Small intestine (tissue), 7 donors: Measurements from ENCODE around the gene LMAN2L. TPM values are rescaled to one million over a fixed set of nuclear protein-coding genes. Genes with fewer than 3 reads are reported as not detected.
A peak's percentile ranks its signal among the peaks of the same experiment; 100 is the strongest.

ENCODE experiments used
- DNase-seq, 2 donors: peaks; one replicate each; pipeline versions ENCODE4 v3.0.0 to v3.0.0-alpha.2; 2013
- FAIRE-seq: peaks from 2 replicates; lab custom pipeline; 2012; peaks lifted over from hg19 to GRCh38; lab: Jason Lieb, UNC
- H3K27ac ChIP-seq, 3 donors: one replicate each; pipeline ENCODE4 v1.5.1; 2013; ENCODE audit warnings: low read length in 2 of 3, mild to moderate bottlenecking in 2 of 3, control low read depth in 1 of 3, inconsistent platforms in 1 of 3, low read depth in 1 of 3, moderate library complexity in 1 of 3
- H3K27me3 ChIP-seq, 3 donors: one replicate each; pipeline ENCODE4 v1.6.1; 2013; ENCODE audit warnings: low read length in 3 of 3, inconsistent platforms in 1 of 3; ENCODE audit not compliant: control insufficient read depth in 3 of 3, insufficient read depth in 3 of 3
- H3K36me3 ChIP-seq, 3 donors: one replicate each; pipeline ENCODE4 v1.6.1; 2013; ENCODE audit warnings: low read length in 3 of 3, inconsistent platforms in 1 of 3, low read depth in 1 of 3, mild to moderate bottlenecking in 1 of 3, moderate library complexity in 1 of 3; ENCODE audit not compliant: control insufficient read depth in 3 of 3, insufficient read depth in 2 of 3
- H3K4me1 ChIP-seq, 3 donors: one replicate each; pipeline ENCODE4 v1.6.1; 2013; ENCODE audit warnings: low read length in 2 of 3, inconsistent platforms in 1 of 3, low read depth in 1 of 3, mild to moderate bottlenecking in 1 of 3, moderate library complexity in 1 of 3; ENCODE audit not compliant: control insufficient read depth in 3 of 3, insufficient read depth in 2 of 3
- H3K4me3 ChIP-seq, 3 donors: one replicate each; pipeline ENCODE4 v1.5.1; 2013; ENCODE audit warnings: low read length in 3 of 3, control low read depth in 1 of 3, inconsistent platforms in 1 of 3, low read depth in 1 of 3, mild to moderate bottlenecking in 1 of 3, moderate library complexity in 1 of 3
- H3K9me3 ChIP-seq, 2 donors: one replicate each; pipeline ENCODE4 v1.6.1; 2013; ENCODE audit warnings: low read depth in 1 of 2, low read length in 1 of 2; ENCODE audit not compliant: control insufficient read depth in 2 of 2, insufficient read depth in 1 of 2
- WGBS, 3 donors: extraction: QIAGEN DNeasy Blood & Tissue Kit; methylation state at CpG; one replicate each; pipeline ENCODE4 v1.1.7; 2013; 5-methylcytosine and 5-hydroxymethylcytosine counted together
- polyA plus RNA-seq, 4 donors: library from polyadenylated mRNA; stranded (reverse) in 3 of 4; unstranded in 1 of 4; fragments of 200-250 nt in 3 of 4; fragments of 120-200 nt in 1 of 4; gene quantifications; one replicate each; pipeline versions ENCODE4 v1.2.1 to v1.2.3, GENCODE V29; 2013
- donor health status: healthy with polysubstance abuse.
- donor health status: control.
- donor health status: control.
- donor health status: Bipolar disorder and iron deficiency.
- donor health status: healthy.

LMAN2L gene
- polyA plus RNA-seq, 4 donors: 3.5 to 31.1 (median 8.3) TPM

DNA sequence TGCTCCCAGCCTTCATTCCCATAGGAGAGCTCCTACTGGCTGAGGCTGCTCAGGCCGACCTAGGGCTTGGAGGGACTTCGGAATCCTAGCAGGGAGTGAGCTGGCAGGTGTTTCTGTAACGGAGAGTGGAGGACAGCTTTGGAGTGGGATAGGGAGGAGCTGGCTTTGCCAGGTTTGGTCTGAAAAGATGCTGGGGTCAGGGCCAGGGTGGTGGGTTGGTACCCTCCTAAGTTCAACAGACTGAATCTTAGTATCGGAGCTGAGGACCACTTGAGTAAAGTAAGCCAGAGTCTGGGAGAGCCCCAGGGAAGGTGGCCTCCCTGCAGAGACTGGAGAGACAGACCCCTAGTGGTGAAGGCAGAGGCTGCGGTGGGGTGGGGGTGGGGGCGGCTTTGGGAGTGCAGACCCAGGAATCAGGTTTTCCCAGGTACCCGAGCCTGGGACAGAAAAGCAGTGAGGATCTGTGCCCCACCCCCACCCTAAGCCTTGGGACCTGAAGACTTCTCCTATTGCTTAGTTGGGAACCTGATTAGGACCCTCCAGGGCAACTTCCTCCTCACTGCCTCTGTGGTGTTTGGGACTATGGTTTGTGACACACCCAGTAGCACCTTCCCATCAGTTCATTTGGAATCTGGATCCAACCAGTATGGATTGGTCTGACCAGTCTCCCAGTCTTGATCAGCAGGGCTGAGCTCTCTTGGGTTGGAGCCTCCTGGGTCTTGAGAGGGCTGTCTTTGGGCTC, 23.8 kb upstream of the LMAN2L start:
- Histone ChIP-seq H3K9me3 (no peaks in the 10 kb centered on the region), H3K4me3 (peak overlapping the region; percentile 42 to 91 (median 71)), H3K27ac (peak overlapping the region; percentile 56 to 85 (median 67)), H3K4me1 (peaks cover 0 to 68% (median 6%) of the 10 kb centered on the region in 3 donors), H3K36me3 (peaks cover 0 to 16% (median 0%) of the 10 kb centered on the region in 3 donors), H3K27me3 (no peaks in the 10 kb centered on the region)
- 6 to 18% (median 17%) methylated on average over 7 of the region's 7 CpGs for WGBS, 3 donors
- FAIRE-seq: no peak
- DNase-seq: peak; percentile 69 to 81

DNA sequence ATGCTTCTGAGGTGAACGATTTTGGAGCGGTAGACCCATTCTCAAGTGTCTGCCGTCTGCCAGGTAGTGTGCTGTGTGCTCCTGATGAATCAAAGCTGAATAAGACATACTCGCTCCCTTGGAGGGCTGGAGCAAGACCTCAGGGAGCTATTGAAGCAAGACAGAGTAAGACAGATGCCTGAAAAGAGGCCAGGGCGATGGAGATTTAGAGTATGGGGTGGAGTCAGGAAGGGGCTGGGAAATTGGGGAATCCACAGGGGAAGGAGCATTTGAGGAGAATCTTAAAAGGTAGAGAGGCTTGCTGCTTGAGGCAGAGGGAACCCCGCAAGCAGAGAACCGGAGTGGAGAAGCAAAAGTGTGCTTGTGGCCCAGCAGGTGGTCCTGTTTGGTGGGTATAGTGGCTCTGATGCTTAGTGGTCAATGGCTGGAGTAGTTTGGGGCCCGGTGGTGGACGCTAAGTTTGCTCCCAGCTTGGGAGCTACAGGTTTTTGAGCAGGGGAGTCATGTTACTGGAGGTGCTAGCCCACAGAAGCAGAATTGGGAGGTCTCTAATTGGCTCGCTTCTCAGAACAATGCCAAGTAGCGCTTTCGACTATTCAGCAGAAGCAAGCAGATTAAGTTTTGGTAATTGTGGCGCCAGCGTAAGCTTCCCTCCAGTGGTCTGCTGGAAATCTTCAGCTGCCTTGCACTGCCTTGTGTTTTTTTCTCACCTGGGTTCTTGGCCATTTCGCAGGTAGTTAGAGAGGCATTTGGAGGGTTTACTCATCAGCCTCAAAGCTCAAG, 22.9 kb upstream of the LMAN2L start:
- DNase-seq (peak; percentile 21 to 40), FAIRE-seq (no peak)
- Histone ChIP-seq H3K27me3 (no peaks in the 10 kb centered on the region), H3K4me1 (peaks cover 0 to 64% (median 6%) of the 10 kb centered on the region in 3 donors), H3K27ac (peak overlapping the region; percentile 34 to 85 (median 67)), H3K36me3 (peaks cover 0 to 15% (median 0%) of the 10 kb centered on the region in 3 donors), H3K4me3 (peak overlapping the region; percentile 42 to 91 (median 71)), H3K9me3 (no peaks in the 10 kb centered on the region)
- 8 to 19% (median 14%) methylated on average over 15 of the region's 15 CpGs for WGBS, 3 donors

DNA sequence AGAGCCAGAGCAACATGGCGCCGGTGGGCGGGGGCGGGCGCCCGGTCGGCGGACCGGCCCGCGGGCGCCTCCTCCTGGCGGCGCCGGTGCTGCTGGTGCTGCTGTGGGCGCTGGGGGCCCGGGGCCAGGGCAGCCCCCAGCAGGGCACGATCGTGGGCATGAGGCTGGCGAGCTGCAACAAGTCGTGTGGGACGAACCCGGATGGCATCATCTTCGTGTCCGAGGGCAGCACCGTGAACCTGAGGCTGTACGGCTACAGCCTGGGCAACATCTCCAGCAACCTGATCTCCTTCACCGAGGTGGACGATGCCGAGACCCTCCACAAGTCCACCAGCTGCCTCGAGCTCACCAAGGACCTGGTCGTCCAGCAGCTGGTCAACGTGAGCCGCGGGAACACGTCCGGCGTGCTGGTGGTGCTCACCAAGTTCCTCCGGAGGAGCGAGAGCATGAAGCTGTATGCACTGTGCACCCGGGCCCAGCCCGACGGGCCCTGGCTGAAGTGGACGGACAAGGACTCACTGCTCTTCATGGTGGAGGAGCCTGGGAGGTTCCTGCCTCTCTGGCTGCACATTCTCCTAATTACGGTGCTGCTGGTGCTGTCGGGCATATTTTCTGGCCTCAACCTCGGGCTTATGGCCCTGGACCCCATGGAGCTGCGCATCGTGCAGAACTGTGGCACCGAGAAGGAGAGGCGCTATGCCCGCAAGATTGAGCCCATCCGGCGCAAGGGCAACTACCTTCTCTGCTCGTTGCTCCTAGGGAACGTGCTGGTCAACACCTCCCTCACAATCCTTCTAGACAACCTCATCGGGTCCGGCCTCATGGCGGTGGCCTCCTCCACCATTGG, 21.3 kb upstream of the LMAN2L start:
- peaks cover 0 to 54% (median 4%) of the 10 kb centered on the region in 3 donors for H3K4me1 ChIP-seq
- H3K27ac ChIP-seq: peak overlapping the region; percentile 78 to 88 (median 85)
- 7 to 20% (median 12%) methylated on average over 54 to 59 of the region's 59 CpGs for WGBS, 3 donors
- H3K27me3 ChIP-seq: no peaks in the 10 kb centered on the region
- peaks cover 0 to 5% (median 0%) of the 10 kb centered on the region in 3 donors for H3K36me3 ChIP-seq
- DNase-seq: peak in 1 of 2 donors; percentile 54
- H3K4me3 ChIP-seq: peak overlapping the region; percentile 42 to 91 (median 71)
- FAIRE-seq: no peak
- no peaks in the 10 kb centered on the region for H3K9me3 ChIP-seq

DNA sequence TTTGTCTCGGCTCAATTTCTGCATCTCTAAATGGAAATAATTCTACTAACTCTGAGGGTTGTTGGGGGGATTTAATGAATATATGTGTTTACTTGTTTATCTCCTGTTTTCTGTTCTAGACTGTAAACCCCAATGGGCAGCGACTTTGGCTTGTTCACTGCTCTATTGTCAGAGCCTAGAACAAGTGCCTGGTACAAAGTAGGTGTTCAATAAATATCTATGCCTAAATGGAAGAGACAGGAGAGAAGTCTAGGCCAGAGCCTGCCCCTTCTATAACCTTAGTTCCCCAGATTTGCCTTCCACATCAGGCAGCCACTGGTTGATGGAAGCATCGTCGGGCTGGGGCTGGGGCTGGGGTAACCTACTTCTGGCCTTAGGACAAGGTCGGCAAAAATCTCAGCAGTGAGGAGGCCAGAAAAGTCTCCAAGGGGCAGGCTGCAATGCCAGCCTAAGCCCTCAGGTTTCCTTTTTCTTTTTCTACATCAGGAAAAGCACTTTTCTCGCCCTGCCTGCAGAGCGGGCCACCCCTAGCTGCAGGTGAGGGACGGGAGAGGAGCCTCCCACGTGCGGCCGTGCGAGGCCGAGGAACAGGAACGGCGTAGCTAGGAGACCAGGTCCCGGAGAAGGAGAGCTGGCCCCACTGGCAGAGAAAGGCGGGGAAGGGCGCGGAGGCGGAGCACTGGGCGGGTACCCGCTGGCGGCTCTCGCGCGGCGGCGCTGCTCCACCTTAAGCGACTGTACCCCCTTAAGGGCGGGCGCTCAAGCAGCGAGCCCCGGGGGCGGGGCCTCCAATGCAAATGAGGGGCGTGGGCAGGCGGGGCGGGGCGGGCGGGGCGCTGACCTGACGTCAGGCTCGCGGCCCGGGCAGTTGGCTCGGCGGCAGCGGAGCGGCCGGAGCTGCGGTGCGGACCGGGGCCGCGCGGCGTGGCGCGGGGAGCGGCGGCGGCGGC, 20.4 kb upstream of the LMAN2L start, which contains the start of gene CNNM4:
Gene CNNM4 (plus strand): TSS at position 867 of the 950 bp plus-strand sequence. CDS start 98 bp downstream, outside the sequence.
- peaks cover 0 to 53% (median 4%) of the 10 kb centered on the region in 3 donors for H3K4me1 ChIP-seq
- FAIRE-seq: no peak
- peak within 1 kb of the TSS; percentile 42 to 91 (median 71) for H3K4me3 ChIP-seq
- peak; percentile 95 to 97 for DNase-seq
- peaks cover 0 to 2% (median 0%) of the 10 kb centered on the region in 3 donors for H3K36me3 ChIP-seq
- H3K27ac ChIP-seq: peak within 1 kb of the TSS; percentile 81 to 88 (median 85)
- no peaks in the 10 kb centered on the region for H3K9me3 ChIP-seq
- H3K27me3 ChIP-seq: no peaks in the 10 kb centered on the region
- 5 to 11% (median 6%) methylated on average over 26 to 62 of the region's 62 CpGs for WGBS, 3 donors

DNA sequence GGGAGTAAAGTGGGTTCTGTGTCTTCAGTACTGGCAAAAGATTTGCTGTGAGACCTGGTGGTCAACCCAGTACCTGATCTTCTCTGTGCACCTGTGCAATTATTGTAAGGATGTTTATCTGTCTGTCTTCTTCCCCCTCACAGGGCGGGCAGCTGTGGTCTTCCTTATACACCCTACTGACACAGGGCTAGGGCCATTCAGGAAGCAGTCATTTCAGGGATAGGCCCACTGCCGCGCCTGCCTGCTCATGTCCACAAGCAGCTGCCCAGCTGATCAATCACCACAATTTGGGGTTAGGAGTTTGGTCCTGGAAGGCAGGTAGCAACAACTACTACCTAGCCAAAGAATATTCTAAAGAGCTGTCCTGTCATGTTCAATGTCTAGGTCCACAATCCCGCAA, 19.7 kb upstream of the LMAN2L start:
- H3K27me3 ChIP-seq: no peaks in the 10 kb centered on the region
- H3K4me1 ChIP-seq: peaks cover 0 to 50% (median 4%) of the 10 kb centered on the region in 3 donors
- no peak overlapping the region for H3K4me3 ChIP-seq
- DNase-seq (no peak), FAIRE-seq (no peak)
- WGBS, 3 donors: 88 to 92% (median 90%) methylated on average over 4 of the region's 4 CpGs
- no peaks in the 10 kb centered on the region for H3K36me3 ChIP-seq
- no peak overlapping the region for H3K27ac ChIP-seq
- no peaks in the 10 kb centered on the region for H3K9me3 ChIP-seq

DNA sequence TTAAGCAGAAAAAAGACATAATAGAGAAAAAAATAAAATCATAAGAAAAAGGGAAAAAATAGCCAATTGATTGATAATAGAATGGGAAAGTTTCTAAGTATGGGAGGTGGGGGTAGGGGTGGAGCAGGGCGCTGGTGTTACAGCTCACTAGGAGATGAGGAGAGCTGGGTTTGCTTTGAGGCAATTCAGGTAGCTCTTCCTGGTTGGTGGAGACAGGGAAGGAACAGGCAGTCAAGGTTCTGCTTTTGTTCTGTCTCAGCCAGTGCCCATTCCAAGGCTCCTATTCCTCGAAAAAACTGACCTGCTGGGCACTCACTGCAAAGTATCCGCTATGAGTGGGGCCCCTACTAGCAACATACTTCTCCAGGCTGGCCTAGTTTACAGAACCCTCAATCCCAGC, 19.1 kb upstream of the LMAN2L start:
- Histone ChIP-seq H3K27me3 (no peaks in the 10 kb centered on the region), H3K27ac (peak overlapping the region in 1 of 3 donors; percentile 4), H3K4me3 (no peak overlapping the region), H3K36me3 (no peaks in the 10 kb centered on the region), H3K9me3 (no peaks in the 10 kb centered on the region), H3K4me1 (peaks cover 0 to 46% (median 2%) of the 10 kb centered on the region in 3 donors)
- FAIRE-seq (no peak), DNase-seq (peak in 1 of 2 donors; percentile 23)
- WGBS, 3 donors: 56 to 75% (median 60%) methylated on average over 3 of the region's 3 CpGs

DNA sequence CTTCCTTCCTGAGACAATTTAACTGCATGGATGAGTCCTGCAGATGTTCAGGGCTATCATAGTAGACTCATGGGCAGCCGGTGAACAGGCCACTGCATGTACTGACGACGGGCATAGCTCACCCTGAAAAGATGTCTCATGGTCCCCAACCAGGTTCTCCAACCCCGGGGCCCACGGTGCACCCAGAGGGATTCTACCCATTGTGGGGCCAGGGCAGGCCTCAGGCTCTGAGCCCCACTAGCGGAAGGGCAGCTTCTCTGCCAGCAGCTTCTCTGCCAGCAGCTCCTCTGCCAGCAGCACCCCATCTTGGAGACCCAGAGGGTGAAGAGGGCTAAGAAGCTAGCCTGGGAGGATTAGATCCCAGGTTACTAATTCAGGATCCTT, 17.6 kb upstream of the LMAN2L start:
- FAIRE-seq: no peak

More for the DNA sequence above, 17.6 kb upstream of the LMAN2L start:
- no peaks in the 10 kb centered on the region for H3K27me3 ChIP-seq
- no peaks in the 10 kb centered on the region for H3K36me3 ChIP-seq
- 92 to 94% (median 92%) methylated on average over 6 of the region's 6 CpGs for WGBS, 3 donors
- no peak overlapping the region for H3K27ac ChIP-seq
- H3K4me3 ChIP-seq: no peak overlapping the region
- H3K9me3 ChIP-seq: no peaks in the 10 kb centered on the region
- H3K4me1 ChIP-seq: peaks cover 0 to 34% (median 0%) of the 10 kb centered on the region in 3 donors
- no peak for DNase-seq
